ENCODE measurements around the gene MAD1L1. TPM values are rescaled to one million over a fixed set of nuclear protein-coding genes. Genes with fewer than 3 reads are reported as not detected.

MAD1L1 gene
- total RNA-seq, 2 donors from 2014 or later = 59.1 to 61.4 TPM

DNA sequence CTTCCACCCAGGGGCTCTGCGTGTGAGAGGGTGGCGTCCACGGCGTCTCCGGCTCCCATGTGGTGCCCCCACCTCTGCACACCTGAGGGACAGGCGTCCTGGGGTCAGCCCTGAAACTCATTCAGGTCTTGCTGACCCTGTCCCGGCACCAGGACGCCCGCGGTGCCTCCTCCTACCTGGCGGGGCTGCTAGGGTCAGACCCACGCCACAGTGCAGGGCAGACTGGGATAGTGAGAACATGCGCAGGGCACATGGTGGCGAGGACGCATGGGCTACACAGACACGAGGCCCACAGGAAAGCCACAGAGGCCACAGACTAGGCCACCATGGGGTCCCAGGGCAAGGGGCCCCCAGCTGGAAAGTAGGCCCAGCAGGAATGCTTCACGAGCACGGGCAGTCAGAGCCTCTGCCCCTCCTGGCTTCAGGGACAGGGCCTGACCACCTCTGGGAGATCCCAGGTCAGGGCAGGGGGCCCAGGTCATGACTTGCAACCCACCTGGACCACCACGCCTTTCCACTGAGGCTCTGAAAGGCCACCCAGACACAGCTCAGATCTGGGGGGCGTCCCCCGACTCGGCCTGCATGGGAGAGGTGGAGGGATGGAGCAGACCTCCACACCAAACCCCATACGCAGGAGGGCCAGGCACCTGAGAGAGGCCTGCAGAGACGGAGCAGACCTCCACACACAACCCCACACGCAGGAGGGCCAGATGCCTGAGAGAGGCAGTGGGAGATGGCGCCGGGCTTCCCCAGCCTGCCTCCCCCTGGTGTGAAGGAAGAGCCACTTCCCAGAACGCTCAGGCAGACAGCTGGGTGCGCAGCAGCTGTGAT lies 374.1 kb downstream of the MAD1L1 start:
- H3K4me3 ChIP-seq (ENCODE audit: low read length) = no peak overlapping the region
- H3K4me1 ChIP-seq (ENCODE audit: control insufficient read depth, insufficient read depth, low read length) = no peaks in the 10 kb centered on the region
- no peaks in the 10 kb centered on the region for H3K9me3 Mint-ChIP-seq
- no peaks in the 10 kb centered on the region for H3K36me3 Mint-ChIP-seq (ENCODE audit: low read depth)
- no peaks in the 10 kb centered on the region for H3K4me1 Mint-ChIP-seq
- no peak overlapping the region for H3K9ac ChIP-seq (ENCODE audit: extremely low read depth, low read length, poor library complexity, severe bottlenecking)
- 94 to 96% methylated on average over 9 to 29 of the region's 29 CpGs for whole genome bisulfite sequencing, 2 experiments (ENCODE audit: insufficient coverage in 1 of 2, insufficient read length in 1 of 2)
- TF ChIP-seq, protein P1, sequence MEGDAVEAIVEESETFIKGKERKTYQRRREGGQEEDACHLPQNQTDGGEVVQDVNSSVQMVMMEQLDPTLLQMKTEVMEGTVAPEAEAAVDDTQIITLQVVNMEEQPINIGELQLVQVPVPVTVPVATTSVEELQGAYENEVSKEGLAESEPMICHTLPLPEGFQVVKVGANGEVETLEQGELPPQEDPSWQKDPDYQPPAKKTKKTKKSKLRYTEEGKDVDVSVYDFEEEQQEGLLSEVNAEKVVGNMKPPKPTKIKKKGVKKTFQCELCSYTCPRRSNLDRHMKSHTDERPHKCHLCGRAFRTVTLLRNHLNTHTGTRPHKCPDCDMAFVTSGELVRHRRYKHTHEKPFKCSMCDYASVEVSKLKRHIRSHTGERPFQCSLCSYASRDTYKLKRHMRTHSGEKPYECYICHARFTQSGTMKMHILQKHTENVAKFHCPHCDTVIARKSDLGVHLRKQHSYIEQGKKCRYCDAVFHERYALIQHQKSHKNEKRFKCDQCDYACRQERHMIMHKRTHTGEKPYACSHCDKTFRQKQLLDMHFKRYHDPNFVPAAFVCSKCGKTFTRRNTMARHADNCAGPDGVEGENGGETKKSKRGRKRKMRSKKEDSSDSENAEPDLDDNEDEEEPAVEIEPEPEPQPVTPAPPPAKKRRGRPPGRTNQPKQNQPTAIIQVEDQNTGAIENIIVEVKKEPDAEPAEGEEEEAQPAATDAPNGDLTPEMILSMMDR (conservative IDR thresholded peaks at IDR 0.05) = no peak
- no peaks in the 10 kb centered on the region for H3K9me3 ChIP-seq (ENCODE audit: control insufficient read depth, low read length)
- no peaks in the 10 kb centered on the region for H3K36me3 ChIP-seq (ENCODE audit: control insufficient read depth, insufficient read depth, low read length)
- peak; percentile 37 for DNase-seq
- H3K27me3 ChIP-seq (ENCODE audit: control insufficient read depth, insufficient read depth, low read length, poor library complexity, severe bottlenecking) = no peaks in the 10 kb centered on the region
- H3K27ac Mint-ChIP-seq = no peak overlapping the region
- H3K4me3 Mint-ChIP-seq = no peak overlapping the region
- H3K27ac ChIP-seq (ENCODE audit: low read depth, low read length) = no peak overlapping the region
- no peaks in the 10 kb centered on the region for H3K27me3 Mint-ChIP-seq (ENCODE audit: insufficient read depth)

DNA sequence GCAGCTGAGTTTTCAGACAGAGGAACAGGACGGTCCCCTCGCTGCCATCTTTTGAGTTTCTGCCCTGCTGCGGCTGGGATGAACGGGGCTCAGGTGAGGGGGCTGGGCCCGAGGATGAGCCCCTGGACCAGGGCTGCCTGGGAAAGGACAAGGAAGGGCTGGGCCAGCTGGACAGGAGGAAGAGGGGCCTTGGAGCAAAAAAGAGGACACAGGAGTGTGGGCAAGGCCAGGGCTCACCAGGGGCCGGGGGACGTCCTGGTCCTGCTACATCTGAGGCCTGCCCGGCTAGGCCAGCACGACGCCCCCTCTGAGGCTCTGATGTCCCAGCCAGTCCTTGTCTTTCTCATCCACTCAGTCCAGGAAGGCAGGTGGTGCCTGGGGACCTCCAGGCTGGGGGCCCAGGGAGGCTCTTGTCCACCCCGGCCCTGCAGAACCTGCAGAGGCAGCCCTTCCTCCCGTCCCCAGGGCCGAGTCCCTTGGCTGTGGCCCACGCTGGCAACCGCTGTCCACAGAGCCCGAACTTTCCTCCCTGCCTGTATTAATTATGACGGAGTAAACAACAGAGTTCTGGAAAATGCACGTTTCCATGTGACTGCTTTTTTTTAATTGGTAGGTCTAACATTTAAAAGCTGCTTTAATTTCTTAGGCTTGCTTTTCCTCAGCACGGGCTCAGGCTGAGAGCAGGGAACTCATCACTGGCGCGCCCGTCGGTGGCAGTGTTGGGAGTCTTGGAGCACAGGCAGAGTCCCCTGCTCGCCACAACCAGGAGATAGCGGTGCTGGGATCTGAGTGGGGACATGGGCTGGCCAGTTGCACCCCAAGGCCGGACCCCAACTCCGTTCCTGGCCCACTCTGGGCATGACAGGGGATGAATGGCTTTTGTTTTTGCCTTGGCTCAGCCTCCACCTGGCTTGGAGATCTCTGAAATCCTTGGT lies 375.0 kb downstream of the MAD1L1 start:
- WGBS, 2 experiments (ENCODE audit: insufficient coverage in 1 of 2, insufficient read length in 1 of 2) = 93 to 97% methylated on average over 21 to 27 of the region's 27 CpGs
- no peaks in the 10 kb centered on the region for H3K36me3 Mint-ChIP-seq (ENCODE audit: low read depth)
- Histone ChIP-seq H3K9ac (ENCODE audit: extremely low read depth, low read length, poor library complexity, severe bottlenecking) (no peak overlapping the region), H3K4me3 (ENCODE audit: low read length) (no peak overlapping the region), H3K9me3 (ENCODE audit: control insufficient read depth, low read length) (no peaks in the 10 kb centered on the region), H3K27me3 (ENCODE audit: control insufficient read depth, insufficient read depth, low read length, poor library complexity, severe bottlenecking) (no peaks in the 10 kb centered on the region), H3K4me1 (ENCODE audit: control insufficient read depth, insufficient read depth, low read length) (no peaks in the 10 kb centered on the region), H3K36me3 (ENCODE audit: control insufficient read depth, insufficient read depth, low read length) (no peaks in the 10 kb centered on the region), H3K27ac (ENCODE audit: low read depth, low read length) (no peak overlapping the region)
- no peaks in the 10 kb centered on the region for H3K4me1 Mint-ChIP-seq
- no peak overlapping the region for H3K27ac Mint-ChIP-seq
- peak; percentile 39 for DNase-seq
- no peaks in the 10 kb centered on the region for H3K27me3 Mint-ChIP-seq (ENCODE audit: insufficient read depth)
- TF ChIP-seq, protein P1 (conservative IDR thresholded peaks at IDR 0.05) = no peak
- no peak overlapping the region for H3K4me3 Mint-ChIP-seq
- H3K9me3 Mint-ChIP-seq = no peaks in the 10 kb centered on the region

DNA sequence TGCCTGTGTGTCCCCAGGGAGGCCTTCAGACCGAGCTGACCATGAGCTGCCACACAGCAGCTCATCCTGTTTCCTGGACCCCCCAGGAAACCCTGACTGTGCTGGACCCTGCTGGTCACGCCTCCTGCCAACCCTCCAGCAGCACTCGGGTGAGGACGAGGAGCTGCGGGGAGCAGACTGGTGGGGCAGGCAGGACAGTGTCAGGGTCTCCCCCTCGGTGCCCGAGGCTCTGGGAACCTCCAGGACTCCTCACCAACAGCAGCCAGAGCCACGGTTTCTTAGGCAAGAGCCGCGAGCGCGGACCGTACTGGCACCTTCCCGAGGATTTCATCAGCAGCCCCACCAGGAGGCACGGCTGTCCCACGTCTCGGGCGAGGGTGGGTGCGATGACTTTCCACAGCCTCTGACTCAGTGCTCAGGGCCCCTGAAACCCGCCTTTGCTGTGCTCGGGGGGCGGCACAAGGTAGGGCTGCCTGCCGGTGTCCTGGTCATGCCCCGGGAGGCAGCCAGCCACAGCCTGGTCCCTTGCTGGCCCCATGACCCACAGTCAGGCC lies 375.8 kb downstream of the MAD1L1 start:
- H3K4me3 Mint-ChIP-seq = no peak overlapping the region
- no peak overlapping the region for H3K4me3 ChIP-seq (ENCODE audit: low read length)
- no peak overlapping the region for H3K27ac ChIP-seq (ENCODE audit: low read depth, low read length)
- H3K9me3 ChIP-seq (ENCODE audit: control insufficient read depth, low read length) = no peaks in the 10 kb centered on the region
- no peaks in the 10 kb centered on the region for H3K36me3 ChIP-seq (ENCODE audit: control insufficient read depth, insufficient read depth, low read length)
- H3K4me1 ChIP-seq (ENCODE audit: control insufficient read depth, insufficient read depth, low read length) = no peaks in the 10 kb centered on the region
- WGBS, 2 experiments (ENCODE audit: insufficient coverage in 1 of 2, insufficient read length in 1 of 2) = 92 to 95% methylated on average over 13 to 24 of the region's 24 CpGs
- H3K9me3 Mint-ChIP-seq = no peaks in the 10 kb centered on the region
- H3K27me3 ChIP-seq (ENCODE audit: control insufficient read depth, insufficient read depth, low read length, poor library complexity, severe bottlenecking) = no peaks in the 10 kb centered on the region
- no peaks in the 10 kb centered on the region for H3K36me3 Mint-ChIP-seq (ENCODE audit: low read depth)
- no peak overlapping the region for H3K9ac ChIP-seq (ENCODE audit: extremely low read depth, low read length, poor library complexity, severe bottlenecking)
- TF ChIP-seq, protein P1 (conservative IDR thresholded peaks at IDR 0.05) = no peak
- no peak overlapping the region for H3K27ac Mint-ChIP-seq
- no peak for DNase-seq
- no peaks in the 10 kb centered on the region for H3K4me1 Mint-ChIP-seq
- H3K27me3 Mint-ChIP-seq (ENCODE audit: insufficient read depth) = no peaks in the 10 kb centered on the region

All from endodermal cell (in vitro differentiated cells).